Measurements from ENCODE around the gene CAND2.
"Not testable (repeated sequence)": the region's sequence is repeated elsewhere in the genome, so short reads cannot be mapped to it uniquely, and the experiment has no call there.

Gene CAND2

DNA sequence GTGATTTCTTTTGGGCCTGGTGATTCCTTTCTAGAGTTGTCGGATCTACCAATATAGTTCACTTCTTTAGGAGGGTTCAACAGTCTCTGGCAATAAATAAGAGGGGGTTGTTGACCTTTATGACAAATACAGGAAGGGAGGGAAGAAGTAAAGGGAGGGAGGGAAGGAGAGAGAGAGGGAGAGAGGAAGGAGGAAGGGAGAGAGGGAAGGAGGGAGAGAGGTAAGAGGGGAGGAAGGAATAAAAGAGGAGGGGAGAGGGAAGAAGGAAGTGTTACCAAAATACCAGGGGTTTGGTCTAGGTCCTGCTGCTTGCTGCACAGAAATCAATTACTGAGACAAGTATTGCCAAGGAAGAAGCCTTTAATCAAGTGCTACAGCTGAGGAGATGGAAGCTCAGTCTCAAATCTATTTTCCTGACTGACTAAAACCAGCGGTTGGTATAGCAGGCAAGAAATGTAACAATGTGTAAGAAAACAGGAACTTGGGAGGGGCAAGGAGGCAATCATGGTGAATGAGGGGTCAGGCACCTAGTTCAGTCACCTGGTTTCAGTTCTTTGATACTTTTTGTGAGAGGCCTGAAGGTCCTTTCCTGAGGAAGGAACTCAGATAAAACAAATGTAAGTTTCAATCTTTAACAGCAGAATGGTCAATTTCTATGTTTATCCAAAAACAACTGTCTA is 23.3 kb upstream of the CAND2 start:
- TF ChIP-seq, protein P1, sequence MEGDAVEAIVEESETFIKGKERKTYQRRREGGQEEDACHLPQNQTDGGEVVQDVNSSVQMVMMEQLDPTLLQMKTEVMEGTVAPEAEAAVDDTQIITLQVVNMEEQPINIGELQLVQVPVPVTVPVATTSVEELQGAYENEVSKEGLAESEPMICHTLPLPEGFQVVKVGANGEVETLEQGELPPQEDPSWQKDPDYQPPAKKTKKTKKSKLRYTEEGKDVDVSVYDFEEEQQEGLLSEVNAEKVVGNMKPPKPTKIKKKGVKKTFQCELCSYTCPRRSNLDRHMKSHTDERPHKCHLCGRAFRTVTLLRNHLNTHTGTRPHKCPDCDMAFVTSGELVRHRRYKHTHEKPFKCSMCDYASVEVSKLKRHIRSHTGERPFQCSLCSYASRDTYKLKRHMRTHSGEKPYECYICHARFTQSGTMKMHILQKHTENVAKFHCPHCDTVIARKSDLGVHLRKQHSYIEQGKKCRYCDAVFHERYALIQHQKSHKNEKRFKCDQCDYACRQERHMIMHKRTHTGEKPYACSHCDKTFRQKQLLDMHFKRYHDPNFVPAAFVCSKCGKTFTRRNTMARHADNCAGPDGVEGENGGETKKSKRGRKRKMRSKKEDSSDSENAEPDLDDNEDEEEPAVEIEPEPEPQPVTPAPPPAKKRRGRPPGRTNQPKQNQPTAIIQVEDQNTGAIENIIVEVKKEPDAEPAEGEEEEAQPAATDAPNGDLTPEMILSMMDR (conservative IDR thresholded peaks at IDR 0.05), result no peak
- H3K27ac ChIP-seq, result no peak overlapping the region

DNA sequence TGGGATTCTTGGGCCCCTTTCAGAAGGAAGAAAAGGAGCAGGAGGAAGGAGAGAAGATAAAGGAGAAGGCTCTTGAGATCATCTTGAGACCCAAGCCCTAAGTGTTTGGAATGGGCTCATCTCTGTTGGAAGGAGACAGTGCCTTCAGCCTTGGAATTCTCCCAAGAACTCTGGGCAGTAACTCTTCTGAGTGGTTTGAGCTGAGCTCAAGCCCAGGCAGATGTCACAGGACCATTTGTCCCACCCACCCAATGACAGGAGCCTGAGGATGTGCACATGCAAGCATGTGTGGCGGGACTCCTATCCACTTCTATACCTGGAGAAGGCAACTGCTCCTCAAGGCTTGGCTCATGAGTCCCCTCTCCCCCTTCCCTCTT is 22.8 kb upstream of the CAND2 start:
- no peak overlapping the region for H3K27ac ChIP-seq
- TF ChIP-seq, protein P1 (conservative IDR thresholded peaks at IDR 0.05), result no peak

DNA sequence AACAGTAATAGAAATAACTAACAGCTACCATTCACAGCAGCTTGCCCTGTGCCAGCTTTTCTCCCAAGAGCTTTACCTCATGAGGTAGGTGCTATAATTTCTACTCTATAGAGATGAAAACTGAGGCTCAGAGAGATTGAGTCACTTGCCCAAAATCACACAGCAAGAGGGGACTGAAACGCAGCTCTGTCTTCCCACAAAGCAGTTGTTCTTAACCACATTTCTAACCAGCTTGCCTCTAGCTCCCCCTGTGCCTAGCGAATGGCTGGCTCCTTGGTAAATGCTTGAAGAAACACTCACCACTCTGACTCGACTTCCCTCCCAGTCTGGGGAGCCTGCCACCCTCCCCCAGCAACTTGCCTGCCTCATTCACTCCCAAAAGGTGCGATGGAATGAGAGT is 21.9 kb upstream of the CAND2 start:
- TF ChIP-seq, protein P1 (conservative IDR thresholded peaks at IDR 0.05), result no peak
- H3K27ac ChIP-seq, result no peak overlapping the region

DNA sequence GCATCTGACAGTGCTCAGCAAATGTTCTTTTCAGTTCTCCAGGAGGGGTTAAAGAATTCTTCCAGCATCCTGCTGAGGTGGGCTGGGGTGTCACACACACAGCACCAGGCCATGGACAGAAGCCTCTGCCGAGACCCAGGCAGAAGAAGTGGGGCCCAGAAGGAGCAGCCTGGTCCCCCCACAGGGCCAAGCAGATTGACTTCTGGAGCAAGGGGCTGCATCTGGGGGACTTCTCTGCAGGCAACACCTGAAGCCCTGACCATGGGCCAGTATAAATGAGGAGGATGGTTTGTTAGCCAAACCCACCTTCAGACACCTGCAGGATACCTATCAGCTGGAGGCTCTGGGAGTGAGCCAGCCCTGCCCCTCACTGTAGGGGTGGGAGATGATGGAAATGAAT is 21.3 kb upstream of the CAND2 start:
- H3K27ac ChIP-seq, result no peak overlapping the region
- TF ChIP-seq, protein P1 (conservative IDR thresholded peaks at IDR 0.05), result no peak

DNA sequence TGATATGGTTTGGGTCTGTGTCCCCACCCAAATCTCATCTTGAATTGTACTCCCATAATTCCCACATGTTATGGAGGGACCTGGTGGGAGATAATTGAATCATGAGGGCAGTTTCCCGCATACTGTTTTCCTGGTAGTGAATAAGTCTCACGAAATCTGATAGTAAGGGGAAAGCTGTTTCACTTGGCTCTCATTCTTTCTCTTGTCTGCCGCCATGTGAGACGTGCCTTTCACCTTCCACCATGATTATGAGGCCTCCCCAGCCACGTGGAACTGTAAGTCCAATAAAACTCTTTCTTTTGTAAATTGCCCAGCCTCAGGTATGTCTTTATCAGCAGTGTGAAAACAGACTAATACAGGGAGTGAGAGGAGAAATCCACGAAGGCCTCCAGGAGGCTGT is 20.5 kb upstream of the CAND2 start:
- H3K27ac ChIP-seq, result not testable (repeated sequence)

DNA sequence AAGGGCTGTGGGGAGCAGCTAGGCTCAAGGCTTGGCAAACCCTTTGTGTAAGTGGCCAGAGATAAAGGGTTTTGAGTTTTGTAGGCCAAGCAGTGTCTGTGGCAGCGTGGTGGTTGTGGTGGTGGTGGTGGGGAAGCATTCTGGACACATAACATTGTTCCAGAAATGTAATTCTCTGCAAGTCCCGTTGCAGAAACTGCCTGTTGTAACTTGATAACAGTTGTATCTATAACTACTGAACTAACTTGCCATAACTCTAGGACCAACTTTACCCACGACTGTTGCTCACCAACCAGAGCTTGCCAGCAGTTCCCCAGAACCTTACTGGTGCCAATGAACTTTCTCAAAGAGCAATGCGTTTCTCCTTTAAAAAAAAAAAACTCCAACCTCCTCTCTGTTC is 19.3 kb upstream of the CAND2 start:
- TF ChIP-seq, protein P1 (conservative IDR thresholded peaks at IDR 0.05), result no peak
- no peak overlapping the region for H3K27ac ChIP-seq

DNA sequence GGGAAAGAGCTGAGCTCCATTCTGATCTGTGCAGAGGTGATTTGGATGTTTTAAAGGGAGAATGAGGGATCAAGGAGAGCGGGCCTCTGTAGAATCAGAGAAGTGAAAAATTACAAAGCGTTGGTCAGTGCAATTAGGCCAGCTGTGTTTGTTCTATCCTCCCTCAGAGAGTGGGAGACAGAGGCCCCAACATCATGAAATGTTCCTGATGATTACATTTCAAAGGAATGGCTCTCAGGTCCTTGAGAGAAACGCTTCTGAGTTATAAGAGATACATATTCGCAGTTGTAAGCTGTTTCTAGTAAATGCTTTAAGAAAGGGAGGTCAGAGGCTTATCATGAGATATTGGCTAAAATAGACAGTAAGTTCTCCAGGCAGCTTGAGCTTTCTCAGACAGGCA is 15.7 kb upstream of the CAND2 start:
- H3K27ac ChIP-seq, result no peak overlapping the region
- TF ChIP-seq, protein P1 (conservative IDR thresholded peaks at IDR 0.05), result no peak

DNA sequence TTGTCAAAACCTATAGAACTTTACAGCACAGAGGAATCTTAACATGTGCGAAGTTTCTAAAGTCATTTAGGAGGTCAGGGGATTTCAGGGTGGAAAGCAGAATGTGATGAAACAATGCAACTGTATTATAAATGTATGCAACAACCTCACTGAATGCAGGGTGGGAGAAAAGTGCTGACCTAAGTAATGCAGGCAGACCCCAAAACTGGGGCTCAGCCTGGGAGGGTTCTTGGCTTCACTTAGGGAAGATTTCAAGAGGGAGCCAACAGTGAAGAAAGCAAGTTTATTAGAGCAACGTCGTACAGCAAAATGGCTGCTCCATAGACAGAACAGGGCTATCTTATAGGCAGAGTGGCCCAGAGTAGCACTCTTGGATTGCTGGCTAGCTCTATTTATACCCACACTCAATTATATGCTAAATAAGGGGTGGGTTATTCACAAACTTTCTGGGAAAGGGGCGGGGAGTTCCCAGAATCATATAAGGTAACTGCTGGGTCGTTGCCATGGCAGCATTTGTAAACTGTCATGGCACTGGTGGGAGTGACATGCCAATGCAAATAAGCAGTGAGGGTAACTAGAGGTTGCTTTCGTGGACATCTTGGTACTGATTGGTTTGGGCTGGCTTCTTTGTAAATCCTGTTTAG is 14.2 kb upstream of the CAND2 start:
- no peak overlapping the region for H3K27ac ChIP-seq
- TF ChIP-seq, protein P1 (conservative IDR thresholded peaks at IDR 0.05), result no peak

All from VCaP (cell line).